Right forelimb (tissue), 1 donor: Measurements from ENCODE around the gene RSPRY1.
"Not testable (repeated sequence)": the region's sequence is repeated elsewhere in the genome, so short reads cannot be mapped to it uniquely, and the experiment has no call there.

ENCODE experiments used
- DNase-seq: peaks from one replicate; pipeline ENCODE4 v3.0.0-alpha.2; 2018

The RSPRY1 gene

GRCh38 chr16:57273826-57274225 is 87.7 kb downstream of the RSPRY1 start:
- no peak for DNase-seq

GRCh38 chr16:57275946-57276345 is 89.8 kb downstream of the RSPRY1 start:
- not testable (repeated sequence) for DNase-seq

GRCh38 chr16:57276596-57276995 is 90.5 kb downstream of the RSPRY1 start:
- no peak for DNase-seq

GRCh38 chr16:57277586-57277985 is 91.5 kb downstream of the RSPRY1 start:
- no peak for DNase-seq

GRCh38 chr16:57278494-57278893 is 92.4 kb downstream of the RSPRY1 start:
- no peak for DNase-seq

- no peak for DNase-seq
These were observed 93.9 kb downstream of the RSPRY1 start for GRCh38 chr16:57279780-57280638.

GRCh38 chr16:57281791-57282190 is 95.7 kb downstream of the RSPRY1 start:
- DNase-seq, result no peak

- no peak for DNase-seq
These were observed 96.5 kb downstream of the RSPRY1 start for GRCh38 chr16:57282510-57283213.

- no peak for DNase-seq
These were observed 97.3 kb downstream of the RSPRY1 start for GRCh38 chr16:57283214-57283958.

- no peak for DNase-seq
These were observed 97.8 kb downstream of the RSPRY1 start for GRCh38 chr16:57283959-57284208.

GRCh38 chr16:57284209-57284951 is 98.3 kb downstream of the RSPRY1 start, which contains the start of gene PLLP:
Gene PLLP, minus strand, starts transcription at chr16:57284672. Its CDS starts 132 bp downstream, at chr16:57284540.
- DNase-seq, result no peak

- no peak for DNase-seq
These were observed 98.8 kb downstream of the RSPRY1 start for GRCh38 chr16:57284952-57285363.

GRCh38 chr16:57285379-57285778 is 99.2 kb downstream of the RSPRY1 start:
- no peak for DNase-seq

- no peak for DNase-seq
These were observed 103.5 kb downstream of the RSPRY1 start for GRCh38 chr16:57289391-57290257.
